ENCODE measurements around the gene CEL. TPM values are rescaled to one million over a fixed set of nuclear protein-coding genes. Genes with fewer than 3 reads are reported as not detected.

Gene CEL
- total RNA-seq, 4 donors from 2014 or later: 0.26 to 1.4 (median 0.62) TPM; not detected in 1

DNA sequence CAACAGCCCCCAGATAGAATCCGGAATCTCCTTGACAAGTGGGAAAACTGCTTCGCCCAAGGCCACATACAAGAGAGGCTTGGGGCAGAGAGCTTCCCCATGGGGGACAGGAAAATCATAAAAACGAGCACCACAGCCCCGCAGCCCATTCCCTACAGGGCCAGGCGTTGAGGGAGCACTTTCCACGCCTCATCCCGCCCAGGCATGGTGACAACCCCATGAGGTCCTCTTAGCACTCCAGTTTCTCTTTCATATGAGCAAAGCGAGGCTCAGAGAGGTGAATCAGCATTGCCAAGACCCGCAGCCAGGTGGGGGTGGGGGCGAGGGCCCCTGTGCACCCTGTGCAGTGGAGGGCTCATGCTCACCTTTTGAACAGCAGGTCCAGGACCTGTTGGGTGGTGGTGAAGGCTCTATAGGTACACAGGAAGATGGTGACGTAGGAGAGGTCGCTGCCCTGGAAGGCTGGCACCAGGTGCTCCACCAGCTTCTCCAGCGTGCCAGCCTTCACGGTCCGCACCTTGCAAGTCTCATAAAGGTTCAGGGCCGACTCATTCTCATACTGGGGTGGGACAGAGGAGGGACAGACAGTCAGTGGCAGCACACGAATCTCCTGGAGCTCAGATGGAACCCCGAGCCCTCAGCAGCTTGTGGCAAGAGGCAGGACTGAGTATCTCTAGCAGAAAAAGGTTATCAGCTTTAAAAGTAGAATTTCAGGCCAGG, 48.3 kb downstream of the CEL start:
- intact Hi-C loops (cut with DNase I; ENCODE audit: low total_unique reads): no loop called here
- TF ChIP-seq, protein P1, sequence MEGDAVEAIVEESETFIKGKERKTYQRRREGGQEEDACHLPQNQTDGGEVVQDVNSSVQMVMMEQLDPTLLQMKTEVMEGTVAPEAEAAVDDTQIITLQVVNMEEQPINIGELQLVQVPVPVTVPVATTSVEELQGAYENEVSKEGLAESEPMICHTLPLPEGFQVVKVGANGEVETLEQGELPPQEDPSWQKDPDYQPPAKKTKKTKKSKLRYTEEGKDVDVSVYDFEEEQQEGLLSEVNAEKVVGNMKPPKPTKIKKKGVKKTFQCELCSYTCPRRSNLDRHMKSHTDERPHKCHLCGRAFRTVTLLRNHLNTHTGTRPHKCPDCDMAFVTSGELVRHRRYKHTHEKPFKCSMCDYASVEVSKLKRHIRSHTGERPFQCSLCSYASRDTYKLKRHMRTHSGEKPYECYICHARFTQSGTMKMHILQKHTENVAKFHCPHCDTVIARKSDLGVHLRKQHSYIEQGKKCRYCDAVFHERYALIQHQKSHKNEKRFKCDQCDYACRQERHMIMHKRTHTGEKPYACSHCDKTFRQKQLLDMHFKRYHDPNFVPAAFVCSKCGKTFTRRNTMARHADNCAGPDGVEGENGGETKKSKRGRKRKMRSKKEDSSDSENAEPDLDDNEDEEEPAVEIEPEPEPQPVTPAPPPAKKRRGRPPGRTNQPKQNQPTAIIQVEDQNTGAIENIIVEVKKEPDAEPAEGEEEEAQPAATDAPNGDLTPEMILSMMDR (IDR thresholded peaks at IDR 0.05): no peak
- no peak for TF ChIP-seq POLR2A (IDR thresholded peaks at IDR 0.05)
- H3K27me3 ChIP-seq: no peaks in the 10 kb centered on the region
- H3K27ac ChIP-seq: no peak overlapping the region
- no peak overlapping the region for H3K4me3 ChIP-seq
- peaks cover 0 to 16% of the 10 kb centered on the region in 2 donors for H3K4me1 ChIP-seq
- no peak for DNase-seq
- no peaks in the 10 kb centered on the region for H3K36me3 ChIP-seq
- H3K9me3 ChIP-seq: no peaks in the 10 kb centered on the region

DNA sequence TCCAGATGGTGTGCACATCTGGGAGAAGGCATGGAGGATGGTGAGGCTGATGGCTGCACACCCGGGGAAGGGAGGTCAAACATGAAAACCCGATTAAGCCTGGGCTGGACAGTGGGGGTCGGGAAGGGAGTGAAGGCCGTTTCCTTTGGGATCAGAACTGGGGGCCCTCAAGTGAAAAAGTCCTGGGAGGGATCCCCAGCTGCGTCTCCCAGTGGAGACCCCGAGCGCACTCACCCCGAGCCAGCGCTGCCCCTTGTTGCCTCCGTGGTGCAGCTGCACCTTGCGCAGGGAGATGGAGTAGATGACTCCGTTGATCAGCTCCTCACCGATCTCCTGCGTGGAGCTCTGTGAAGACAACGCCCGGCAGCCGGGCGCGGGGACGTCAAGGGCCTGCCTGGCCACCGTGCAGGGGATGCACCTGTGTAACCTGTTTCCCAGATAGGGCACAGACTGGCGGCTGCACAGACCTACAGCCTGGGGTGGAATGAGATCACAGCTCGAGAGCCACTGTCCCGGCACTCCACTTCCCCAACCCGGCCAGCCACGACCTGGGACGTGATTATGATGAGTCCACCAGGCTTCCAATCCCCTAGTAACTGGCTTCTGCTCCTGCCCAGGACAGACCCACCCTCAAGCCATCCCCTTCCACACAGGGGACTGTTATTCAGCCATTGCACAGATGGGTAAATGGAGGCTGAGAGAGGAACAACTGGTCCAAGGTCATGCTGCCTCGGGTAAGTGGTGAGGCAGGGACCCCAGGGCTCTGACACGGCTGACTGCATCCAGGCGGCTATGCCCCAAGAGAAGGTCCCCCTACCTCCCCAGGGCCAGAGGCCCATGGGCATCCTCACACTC, 50.3 kb downstream of the CEL start:
- TF ChIP-seq, protein P1 (IDR thresholded peaks at IDR 0.05): no peak
- no peak for TF ChIP-seq POLR2A (IDR thresholded peaks at IDR 0.05)
- intact Hi-C loops (cut with DNase I; ENCODE audit: low total_unique reads): no loop called here
- Histone ChIP-seq H3K27ac (peak overlapping the region in 1 of 2 donors; percentile 46), H3K36me3 (no peaks in the 10 kb centered on the region), H3K4me1 (peaks cover 0 to 17% of the 10 kb centered on the region in 2 donors), H3K4me3 (no peak overlapping the region), H3K9me3 (no peaks in the 10 kb centered on the region), H3K27me3 (no peaks in the 10 kb centered on the region)
- DNase-seq: no peak

DNA sequence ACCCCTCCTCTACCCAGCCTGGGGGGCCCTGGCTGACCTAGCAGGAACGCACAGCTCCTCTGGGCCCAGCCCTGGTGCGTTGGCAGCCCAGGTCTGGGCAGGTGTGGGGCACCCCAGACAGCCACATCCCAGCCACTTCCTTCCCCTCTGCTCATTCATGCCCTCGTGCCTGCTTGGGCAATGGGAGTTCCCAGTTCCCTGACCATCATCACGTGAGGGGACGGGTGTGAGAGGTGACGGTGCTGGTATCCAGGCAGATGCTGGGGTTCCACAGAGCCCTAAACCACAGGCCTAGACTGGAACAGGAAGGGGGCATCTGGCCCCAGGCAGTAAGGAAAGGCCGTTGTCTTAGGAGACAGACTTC, 50.9 kb downstream of the CEL start:
- intact Hi-C loops (cut with DNase I; ENCODE audit: low total_unique reads): no loop called here
- TF ChIP-seq, protein P1 (IDR thresholded peaks at IDR 0.05): no peak
- no peak for TF ChIP-seq POLR2A (IDR thresholded peaks at IDR 0.05)
- Histone ChIP-seq H3K4me3 (no peak overlapping the region), H3K36me3 (no peaks in the 10 kb centered on the region), H3K27ac (peak overlapping the region; percentile 0 to 46), H3K4me1 (peaks cover 0 to 23% of the 10 kb centered on the region in 2 donors), H3K27me3 (no peaks in the 10 kb centered on the region), H3K9me3 (no peaks in the 10 kb centered on the region)
- peak in 1 of 2 donors; percentile 43 for DNase-seq

DNA sequence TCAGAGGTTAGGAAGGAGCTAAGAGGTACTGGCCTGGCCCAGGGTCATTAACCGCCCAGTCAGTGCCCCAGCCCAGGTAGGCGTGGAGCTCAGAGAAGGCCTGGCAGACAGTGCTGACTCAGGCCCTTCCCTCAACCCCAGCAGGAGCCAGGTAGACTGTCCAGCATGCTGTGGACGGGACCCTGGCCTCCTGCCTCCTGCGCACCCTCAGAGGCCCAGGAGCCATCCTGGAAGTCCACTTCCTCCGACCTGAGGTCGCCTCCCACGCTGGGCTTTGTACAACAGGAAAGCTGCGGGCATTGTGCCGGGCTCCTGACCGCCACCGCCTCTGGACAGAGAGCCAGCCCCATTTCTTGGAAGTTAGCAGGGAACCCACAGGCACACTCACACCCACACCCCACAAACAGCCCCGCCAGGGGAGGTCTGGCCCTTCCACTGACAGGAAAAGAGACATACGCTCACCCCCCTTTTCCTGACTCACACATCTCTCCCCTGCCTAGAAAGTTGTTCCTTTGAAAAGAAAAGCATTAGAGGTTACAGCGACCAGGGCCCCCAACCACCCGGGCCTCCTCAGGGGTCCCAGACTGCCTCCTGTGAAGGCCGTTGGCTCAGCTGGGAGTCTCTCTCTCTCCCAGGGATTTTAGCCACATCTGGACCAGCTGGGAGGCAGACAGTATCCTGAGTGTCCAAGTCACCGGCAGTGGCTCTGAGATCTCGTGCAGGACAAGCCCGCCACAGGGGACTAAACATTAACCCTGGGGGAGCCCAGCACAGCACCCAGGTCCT, 51.6 kb downstream of the CEL start:
- intact Hi-C loops (cut with DNase I; ENCODE audit: low total_unique reads): no loop called here
- H3K36me3 ChIP-seq: no peaks in the 10 kb centered on the region
- H3K4me1 ChIP-seq: peaks cover 0 to 27% of the 10 kb centered on the region in 2 donors
- peak in 1 of 2 donors; percentile 67 for DNase-seq
- no peak overlapping the region for H3K4me3 ChIP-seq
- no peaks in the 10 kb centered on the region for H3K9me3 ChIP-seq
- TF ChIP-seq, protein P1 (IDR thresholded peaks at IDR 0.05): no peak
- TF ChIP-seq POLR2A (IDR thresholded peaks at IDR 0.05): no peak
- H3K27ac ChIP-seq: peak overlapping the region; percentile 0 to 46
- H3K27me3 ChIP-seq: no peaks in the 10 kb centered on the region
